MM.1S (cell line): ENCODE results near the gene HINFP.

Experiments
- DNase-seq: peaks from one replicate; pipeline ENCODE4 v3.0.0-alpha.2; 2015
- H2AFZ ChIP-seq: fragments of 300-600 bp; sonication (generic); 2 replicates; pipeline ENCODE4 v1.6.0; 2016; ENCODE audit warnings: antibody characterized with exemption, low read length
- H3F3A ChIP-seq: fragments of 300-600 bp; sonication (generic); 2 replicates; pipeline ENCODE4 v1.6.1; 2016; ENCODE audit warnings: mild to moderate bottlenecking, antibody characterized with exemption, low read length, moderate library complexity, mixed read lengths; ENCODE audit not compliant: insufficient read depth
- H3K27ac ChIP-seq: fragments of 300-600 bp; sonication (generic); 2 replicates; pipeline ENCODE4 v1.5.1; 2016; ENCODE audit warnings: mild to moderate bottlenecking, low read length
- H3K27me3 ChIP-seq: fragments of 300-600 bp; sonication (generic); replicated peaks from 2 replicates; pipeline ENCODE4 v1.6.0; 2016; ENCODE audit warnings: low read length; ENCODE audit not compliant: insufficient read depth
- H3K36me3 ChIP-seq: fragments of 300-600 bp; sonication (generic); replicated peaks from 2 replicates; pipeline ENCODE4 v1.6.1; 2016; ENCODE audit warnings: mild to moderate bottlenecking, low read length, mixed read lengths; ENCODE audit not compliant: insufficient read depth
- H3K4me1 ChIP-seq: fragments of 300-600 bp; sonication (generic); 2 replicates; pipeline ENCODE4 v1.6.1; 2016; ENCODE audit warnings: low read length, mixed read lengths
- H3K4me2 ChIP-seq: fragments of 300-600 bp; sonication (generic); 2 replicates; pipeline ENCODE4 v1.6.0; 2016; ENCODE audit warnings: low read depth, low read length
- H3K4me3 ChIP-seq: fragments of 300-600 bp; sonication (generic); 2 replicates; pipeline ENCODE4 v1.5.1; 2016; ENCODE audit warnings: low read length, mixed read lengths
- H3K79me2 ChIP-seq: fragments of 300-600 bp; sonication (generic); 2 replicates; pipeline ENCODE4 v1.6.1; 2016; ENCODE audit warnings: mixed run types, low read length, mixed read lengths
- H3K9ac ChIP-seq: fragments of 300-600 bp; sonication (generic); 2 replicates; pipeline ENCODE4 v1.6.1; 2016; ENCODE audit warnings: low read length, mixed read lengths
- H3K9me2 ChIP-seq: fragments of 300-600 bp; sonication (generic); replicated peaks from 2 replicates; pipeline ENCODE4 v1.6.1; 2016; ENCODE audit warnings: mild to moderate bottlenecking, low read length, mixed read lengths; ENCODE audit not compliant: insufficient read depth
- H3K9me3 ChIP-seq: fragments of 300-600 bp; sonication (generic); replicated peaks from 2 replicates; pipeline ENCODE4 v1.6.1; 2016; ENCODE audit warnings: mild to moderate bottlenecking, low read length, mixed read lengths; ENCODE audit not compliant: insufficient read depth
- H4K20me1 ChIP-seq: fragments of 300-600 bp; sonication (generic); 2 replicates; pipeline ENCODE4 v1.6.1; 2016; ENCODE audit warnings: mild to moderate bottlenecking, low read length, moderate library complexity, mixed read lengths; ENCODE audit not compliant: insufficient read depth
- EZH2 ChIP-seq: fragments of 300-600 bp; sonication (generic); optimal IDR thresholded peaks from 2 replicates; pipeline ENCODE3; 2017; ENCODE audit warnings: low read depth, mild to moderate bottlenecking, antibody characterized with exemption, low read length, mixed read lengths
- EZH2phosphoT487 ChIP-seq: fragments of 300-600 bp; sonication (generic); IDR thresholded peaks from 2 replicates; pipeline ENCODE4 v1.6.1; 2018; ENCODE audit warnings: antibody characterized with exemption, low read length
- TF ChIP-seq, protein P1 (sequence below): fragments of 300-600 bp; sonication (generic); IDR thresholded peaks from 2 replicates; pipeline ENCODE4 v1.5.1; 2016; ENCODE audit warnings: antibody characterized with exemption, low read length, mixed read lengths

HINFP gene

DNA sequence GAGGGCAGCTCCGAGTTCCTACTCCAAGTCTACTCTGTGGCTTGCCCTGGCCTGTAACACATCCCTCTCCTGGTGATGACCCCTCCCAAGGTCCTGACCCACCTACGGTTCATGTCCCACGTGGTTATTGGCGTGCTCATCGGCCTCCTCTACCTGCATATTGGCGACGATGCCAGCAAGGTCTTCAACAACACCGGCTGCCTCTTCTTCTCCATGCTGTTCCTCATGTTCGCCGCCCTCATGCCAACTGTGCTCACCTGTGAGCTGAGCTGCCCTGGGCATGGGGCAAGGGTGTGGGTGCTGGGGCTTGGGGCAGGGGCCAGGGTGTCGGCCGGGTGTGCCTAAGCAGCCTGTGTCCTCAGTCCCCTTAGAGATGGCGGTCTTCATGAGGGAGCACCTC, 37.1 kb downstream of the HINFP start:
- H3K4me2 ChIP-seq: no peak overlapping the region
- DNase-seq: no peak
- H3K9ac ChIP-seq: no peak overlapping the region
- no peak overlapping the region for H3K27ac ChIP-seq
- H3K27me3 ChIP-seq: peaks cover 34% of the 10 kb centered on the region
- H3K79me2 ChIP-seq: no peaks in the 10 kb centered on the region
- no peaks in the 10 kb centered on the region for H3K36me3 ChIP-seq
- H3F3A ChIP-seq: no peaks in the 10 kb centered on the region
- H3K9me3 ChIP-seq: no peaks in the 10 kb centered on the region
- no peaks in the 10 kb centered on the region for H4K20me1 ChIP-seq
- no peak overlapping the region for H2AFZ ChIP-seq
- H3K4me1 ChIP-seq: no peaks in the 10 kb centered on the region
- no peaks in the 10 kb centered on the region for H3K9me2 ChIP-seq
- no peak overlapping the region for H3K4me3 ChIP-seq
- TF ChIP-seq EZH2phosphoT487 (no peak), EZH2 (no peak)
- TF ChIP-seq, protein P1, sequence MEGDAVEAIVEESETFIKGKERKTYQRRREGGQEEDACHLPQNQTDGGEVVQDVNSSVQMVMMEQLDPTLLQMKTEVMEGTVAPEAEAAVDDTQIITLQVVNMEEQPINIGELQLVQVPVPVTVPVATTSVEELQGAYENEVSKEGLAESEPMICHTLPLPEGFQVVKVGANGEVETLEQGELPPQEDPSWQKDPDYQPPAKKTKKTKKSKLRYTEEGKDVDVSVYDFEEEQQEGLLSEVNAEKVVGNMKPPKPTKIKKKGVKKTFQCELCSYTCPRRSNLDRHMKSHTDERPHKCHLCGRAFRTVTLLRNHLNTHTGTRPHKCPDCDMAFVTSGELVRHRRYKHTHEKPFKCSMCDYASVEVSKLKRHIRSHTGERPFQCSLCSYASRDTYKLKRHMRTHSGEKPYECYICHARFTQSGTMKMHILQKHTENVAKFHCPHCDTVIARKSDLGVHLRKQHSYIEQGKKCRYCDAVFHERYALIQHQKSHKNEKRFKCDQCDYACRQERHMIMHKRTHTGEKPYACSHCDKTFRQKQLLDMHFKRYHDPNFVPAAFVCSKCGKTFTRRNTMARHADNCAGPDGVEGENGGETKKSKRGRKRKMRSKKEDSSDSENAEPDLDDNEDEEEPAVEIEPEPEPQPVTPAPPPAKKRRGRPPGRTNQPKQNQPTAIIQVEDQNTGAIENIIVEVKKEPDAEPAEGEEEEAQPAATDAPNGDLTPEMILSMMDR: no peak

DNA sequence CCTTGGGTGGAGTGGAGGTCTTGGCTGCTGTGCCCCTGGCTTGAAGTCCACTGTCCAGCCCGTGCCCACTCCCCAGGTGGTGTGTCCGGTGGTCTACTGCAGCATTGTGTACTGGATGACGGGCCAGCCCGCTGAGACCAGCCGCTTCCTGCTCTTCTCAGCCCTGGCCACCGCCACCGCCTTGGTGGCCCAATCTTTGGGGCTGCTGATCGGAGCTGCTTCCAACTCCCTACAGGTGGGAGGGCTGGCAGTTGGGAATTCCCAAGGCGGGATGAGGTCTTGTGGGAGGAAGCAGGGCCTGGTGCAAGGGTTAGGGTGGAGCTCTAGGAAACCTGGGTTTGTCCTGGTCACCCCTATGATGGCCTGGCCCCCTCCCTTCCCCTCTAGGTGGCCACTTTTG, 38.8 kb downstream of the HINFP start:
- Histone ChIP-seq H3K4me3 (no peak overlapping the region), H3K79me2 (no peaks in the 10 kb centered on the region), H3K9me3 (no peaks in the 10 kb centered on the region), H3K27ac (no peak overlapping the region), H2AFZ (no peak overlapping the region), H3K27me3 (peaks cover 24% of the 10 kb centered on the region), H3K9ac (no peak overlapping the region), H3K4me1 (no peaks in the 10 kb centered on the region), H3F3A (no peaks in the 10 kb centered on the region), H4K20me1 (no peaks in the 10 kb centered on the region), H3K4me2 (no peak overlapping the region), H3K36me3 (no peaks in the 10 kb centered on the region), H3K9me2 (no peaks in the 10 kb centered on the region)
- no peak for TF ChIP-seq EZH2
- no peak for TF ChIP-seq EZH2phosphoT487
- TF ChIP-seq, protein P1: no peak
- no peak for DNase-seq

DNA sequence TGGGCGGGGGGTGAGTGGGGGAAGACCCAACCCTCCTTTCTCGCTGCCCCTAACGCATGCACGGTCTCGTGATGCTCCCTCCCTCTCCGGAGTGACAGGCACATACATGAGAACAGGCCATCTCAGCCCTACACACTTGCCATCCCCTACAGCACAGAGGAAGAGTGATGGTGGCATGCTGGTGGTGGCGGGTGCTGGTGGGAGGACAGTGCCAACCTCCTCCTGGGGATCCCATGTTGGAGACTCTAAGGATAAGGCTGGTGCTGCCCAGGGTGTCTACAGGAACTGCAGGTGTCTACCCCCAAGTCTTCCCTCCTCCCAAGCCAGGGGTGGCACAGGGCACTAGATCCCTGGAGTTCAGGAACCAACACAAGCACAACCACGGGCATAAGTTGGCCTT, 40.5 kb downstream of the HINFP start:
- H3K9me3 ChIP-seq: no peaks in the 10 kb centered on the region
- no peak overlapping the region for H3K4me2 ChIP-seq
- peaks cover 17% of the 10 kb centered on the region for H3K27me3 ChIP-seq
- no peaks in the 10 kb centered on the region for H3K4me1 ChIP-seq
- TF ChIP-seq, protein P1: no peak
- TF ChIP-seq EZH2phosphoT487: no peak
- no peak for TF ChIP-seq EZH2
- no peak overlapping the region for H2AFZ ChIP-seq
- H3K79me2 ChIP-seq: no peaks in the 10 kb centered on the region
- no peaks in the 10 kb centered on the region for H3K36me3 ChIP-seq
- DNase-seq: no peak
- H3K4me3 ChIP-seq: no peak overlapping the region
- H3F3A ChIP-seq: no peaks in the 10 kb centered on the region
- no peak overlapping the region for H3K27ac ChIP-seq
- H3K9me2 ChIP-seq: no peaks in the 10 kb centered on the region
- no peak overlapping the region for H3K9ac ChIP-seq
- no peaks in the 10 kb centered on the region for H4K20me1 ChIP-seq
